KOPT-K1 (cell line): ENCODE data around the gene IL6R.
"Not testable (repeated sequence)": the region's sequence is repeated elsewhere in the genome, so short reads cannot be mapped to it uniquely, and the experiment has no call there.

Experiments
- H3K27ac ChIP-seq: fragments of 200-600 bp; sonication (generic); 2 replicates; pipeline ENCODE4 v1.5.1; 2016; ENCODE audit warnings: antibody characterized with exemption, mild to moderate bottlenecking, low read depth, low read length; ENCODE audit not compliant: poor library complexity, severe bottlenecking
- H3K36me3 ChIP-seq: fragments of 200-600 bp; sonication (generic); 2 replicates; pipeline ENCODE4 v1.5.1; 2017; ENCODE audit warnings: antibody characterized with exemption, mild to moderate bottlenecking, low read length, moderate library complexity; ENCODE audit not compliant: insufficient read depth
- H3K9me3 ChIP-seq: fragments of 200-600 bp; sonication (generic); 2 replicates; pipeline ENCODE4 v1.5.1; 2017; ENCODE audit warnings: antibody characterized with exemption, low read length, mild to moderate bottlenecking; ENCODE audit not compliant: insufficient read depth, poor library complexity, severe bottlenecking

Gene IL6R

GRCh38 chr1:154416471-154417337 is 11.6 kb downstream of the IL6R start:
- H3K36me3 ChIP-seq: no peaks in the 10 kb centered on the region
- H3K27ac ChIP-seq: no peak overlapping the region
- no peaks in the 10 kb centered on the region for H3K9me3 ChIP-seq

- Histone ChIP-seq H3K36me3 (no peaks in the 10 kb centered on the region), H3K27ac (no peak overlapping the region)
These were observed 12.1 kb downstream of the IL6R start for GRCh38 chr1:154417338-154417608.

DNA sequence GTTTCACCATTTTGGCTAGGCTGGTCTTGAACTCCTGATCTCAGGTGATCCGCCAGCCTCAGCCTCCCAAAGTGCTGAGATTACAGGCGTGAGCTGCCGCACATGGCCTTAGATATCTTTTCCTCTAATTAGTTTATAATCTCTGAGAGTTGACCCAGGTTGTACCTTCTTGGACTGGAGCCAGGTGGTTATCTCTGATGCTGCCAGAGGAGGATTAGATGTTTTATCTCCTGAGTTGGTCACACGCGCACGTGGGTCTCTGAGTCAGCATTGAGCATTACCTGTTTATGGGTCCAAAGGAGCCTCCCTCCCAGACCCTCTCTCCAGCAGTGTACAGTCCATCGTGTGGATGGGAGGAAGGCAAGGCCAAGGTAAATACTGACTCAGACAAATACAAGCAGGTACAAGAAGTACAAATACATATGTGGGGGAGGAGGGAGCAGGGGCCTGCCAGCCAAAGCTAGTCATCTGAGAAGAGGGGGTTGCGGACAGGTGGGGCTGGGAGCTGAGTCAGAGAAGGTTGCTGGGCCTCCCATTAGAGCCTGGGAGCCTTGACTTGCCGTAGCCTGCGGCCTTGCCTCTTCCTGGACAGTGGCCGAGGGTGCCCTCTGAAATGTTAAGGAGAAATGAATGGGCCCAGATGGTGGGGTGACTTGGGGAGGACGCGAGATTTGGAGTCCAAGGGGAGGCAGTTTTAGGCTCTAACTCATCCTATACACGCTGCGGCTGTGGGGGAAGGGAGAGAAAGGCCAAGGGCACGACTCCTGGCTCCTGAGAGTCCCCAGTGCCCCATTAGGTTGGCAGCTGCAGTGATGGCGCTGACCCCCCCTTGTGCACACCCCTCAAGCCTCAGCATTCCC is 13.1 kb downstream of the IL6R start:
- Histone ChIP-seq H3K27ac (no peak overlapping the region), H3K36me3 (no peaks in the 10 kb centered on the region), H3K9me3 (no peaks in the 10 kb centered on the region)

More at GRCh38 chr1:154417338-154417608, 12.1 kb downstream of the IL6R start:
- no peaks in the 10 kb centered on the region for H3K9me3 ChIP-seq

DNA sequence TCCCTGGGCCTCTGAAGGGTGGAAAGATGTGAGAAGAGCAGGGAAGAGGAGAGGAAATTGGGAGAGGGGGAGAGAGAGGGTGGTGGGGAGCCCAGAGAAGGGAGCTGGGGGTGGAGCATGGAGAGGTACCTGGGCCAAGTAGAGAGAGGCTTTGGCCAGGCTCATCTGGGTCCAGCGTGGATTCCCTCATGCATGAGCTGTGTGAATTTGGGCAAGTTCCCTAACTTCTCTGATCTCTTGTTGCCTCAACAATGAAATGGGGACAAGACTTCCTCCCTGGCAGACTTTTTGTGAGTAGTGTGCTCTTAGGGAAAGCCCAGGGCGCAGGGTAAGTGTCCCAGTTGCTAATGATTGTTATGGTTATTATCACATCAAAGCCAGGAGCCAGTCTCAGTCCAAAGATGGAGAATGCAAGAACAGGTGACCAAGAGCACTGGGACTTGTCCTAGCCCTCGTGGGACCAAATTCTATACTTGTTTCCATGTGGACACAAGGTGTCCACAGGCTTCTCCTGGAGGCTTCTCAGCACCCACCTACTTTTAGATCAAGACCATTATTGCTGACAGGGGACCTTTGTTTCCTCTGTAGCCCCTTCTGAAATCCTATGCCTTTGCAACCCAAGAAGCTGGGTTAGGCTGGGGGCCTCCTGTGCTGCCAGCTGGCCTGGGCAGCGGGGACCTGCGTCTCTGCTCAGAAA is 13.9 kb downstream of the IL6R start:
- Histone ChIP-seq H3K27ac (no peak overlapping the region), H3K9me3 (no peaks in the 10 kb centered on the region), H3K36me3 (no peaks in the 10 kb centered on the region)

GRCh38 chr1:154419620-154420571 is 14.8 kb downstream of the IL6R start:
- no peak overlapping the region for H3K27ac ChIP-seq
- no peaks in the 10 kb centered on the region for H3K9me3 ChIP-seq
- H3K36me3 ChIP-seq: no peaks in the 10 kb centered on the region

GRCh38 chr1:154420961-154421924 is 16.1 kb downstream of the IL6R start:
- Histone ChIP-seq H3K9me3 (no peaks in the 10 kb centered on the region), H3K36me3 (no peaks in the 10 kb centered on the region), H3K27ac (no peak overlapping the region)

- not testable (repeated sequence) for H3K36me3 ChIP-seq, H3K9me3 ChIP-seq, H3K27ac ChIP-seq
These were observed 16.9 kb downstream of the IL6R start for GRCh38 chr1:154422049-154422448.

DNA sequence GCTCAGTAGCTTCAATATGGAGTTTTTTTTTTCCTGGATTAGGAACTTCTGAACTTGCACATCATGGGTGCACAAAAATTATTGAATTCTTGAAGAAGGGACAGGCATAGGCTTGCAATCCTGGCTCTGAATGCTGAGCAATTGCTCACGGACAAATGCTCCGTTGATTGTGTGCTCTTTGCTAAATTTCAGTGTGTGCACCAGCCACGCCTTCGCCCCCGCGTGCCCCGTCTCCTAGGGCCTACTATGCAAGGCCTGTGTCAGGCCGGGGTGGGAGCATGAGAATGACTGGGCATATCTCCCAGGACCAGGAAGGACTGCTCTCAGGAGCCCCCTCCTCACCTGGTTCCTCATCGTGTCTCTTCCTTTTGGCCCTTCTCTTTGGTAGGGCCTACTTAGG is 17.4 kb downstream of the IL6R start:
- no peaks in the 10 kb centered on the region for H3K36me3 ChIP-seq
- H3K27ac ChIP-seq: no peak overlapping the region
- H3K9me3 ChIP-seq: no peaks in the 10 kb centered on the region

- Histone ChIP-seq H3K27ac (no peak overlapping the region), H3K9me3 (no peaks in the 10 kb centered on the region), H3K36me3 (no peaks in the 10 kb centered on the region)
These were observed 18.3 kb downstream of the IL6R start for GRCh38 chr1:154423304-154423987.

- Histone ChIP-seq H3K27ac (no peak overlapping the region), H3K9me3 (no peaks in the 10 kb centered on the region), H3K36me3 (no peaks in the 10 kb centered on the region)
These were observed 18.8 kb downstream of the IL6R start for GRCh38 chr1:154423988-154424326.

GRCh38 chr1:154425172-154425571 is 20.0 kb downstream of the IL6R start:
- Histone ChIP-seq H3K9me3 (no peaks in the 10 kb centered on the region), H3K27ac (no peak overlapping the region), H3K36me3 (no peaks in the 10 kb centered on the region)

GRCh38 chr1:154427173-154428139 is 22.3 kb downstream of the IL6R start:
- H3K27ac ChIP-seq: no peak overlapping the region
- no peaks in the 10 kb centered on the region for H3K36me3 ChIP-seq

More at GRCh38 chr1:154427173-154428139, 22.3 kb downstream of the IL6R start:
- no peaks in the 10 kb centered on the region for H3K9me3 ChIP-seq
